H1 (cell line): ENCODE measurements around the gene ZNF33B. TPM values are rescaled to one million over a fixed set of nuclear protein-coding genes. Genes with fewer than 3 reads are reported as not detected.

Experiments
- CTCF ChIA-PET: fragments of 300-600 bp; sonication (Branson Sonifier 250); formaldehyde crosslinking; loops from one replicate; lab custom pipeline; 2021; ENCODE audit not compliant: partially characterized antibody; lab: Charles Lee
- POLR2A ChIA-PET: fragments of 300-600 bp; sonication (Branson Sonifier 250); formaldehyde crosslinking; loops from one replicate; lab custom pipeline; 2021; ENCODE audit warnings: inconsistent platforms; ENCODE audit not compliant: partially characterized antibody; lab: Charles Lee
- DNase-seq, 2 experiments: peaks; one replicate each; pipeline versions ENCODE4 v3.0.0 to v3.0.0-alpha.2; 2010 to 2022; ENCODE audit warnings: low spot score in 2 of 2, low read depth in 1 of 2, mixed read lengths in 1 of 2
- FAIRE-seq: peaks from 2 replicates; lab custom pipeline; 2011; peaks lifted over from hg19 to GRCh38; lab: Jason Lieb, UNC
- H2AFZ ChIP-seq: 2 replicates; pipeline ENCODE4 v1.8.1; 2012; ENCODE audit warnings: low read length, inconsistent platforms
- H2AK5ac ChIP-seq: 2 replicates; pipeline ENCODE4 v1.6.1; 2013; ENCODE audit warnings: low read depth, low read length
- H2BK120ac ChIP-seq: replicated peaks from 2 replicates; pipeline ENCODE3; 2013; ENCODE audit warnings: low read depth, low read length, inconsistent platforms
- H2BK12ac ChIP-seq: 2 replicates; pipeline ENCODE4 v1.6.1; 2013; ENCODE audit warnings: low read depth, low read length
- H2BK15ac ChIP-seq: 2 replicates; pipeline ENCODE4 v1.6.1; 2013; ENCODE audit warnings: low read length
- H2BK20ac ChIP-seq: 2 replicates; pipeline ENCODE4 v1.6.1; 2013; ENCODE audit warnings: low read length
- H2BK5ac ChIP-seq: 2 replicates; pipeline ENCODE4 v1.6.1; 2013; ENCODE audit warnings: low read depth, low read length
- H3K14ac ChIP-seq: 2 replicates; pipeline ENCODE4 v1.6.1; 2013; ENCODE audit warnings: inconsistent platforms; ENCODE audit not compliant: insufficient read length
- H3K18ac ChIP-seq: 2 replicates; pipeline ENCODE4 v1.6.1; 2013; ENCODE audit warnings: low read length; ENCODE audit errors: extremely low read depth
- H3K23ac ChIP-seq: 2 replicates; pipeline ENCODE4 v1.6.1; 2013; ENCODE audit warnings: inconsistent platforms; ENCODE audit not compliant: insufficient read length
- H3K23me2 ChIP-seq: 2 replicates; pipeline ENCODE4 v1.6.1; 2013; ENCODE audit warnings: low read depth, low read length
- H3K27ac ChIP-seq: 2 replicates; pipeline ENCODE4 v1.6.1; 2011; ENCODE audit warnings: low read depth, low read length, inconsistent platforms
- H3K27me3 ChIP-seq, 4 experiments: replicated peaks in 1 of 4; 1 replicate in 1 of 4; 2 replicates in 3 of 4; pipeline versions ENCODE4 v1.6.1 to v1.8.1; 2011 to 2013; ENCODE audit warnings: low read length in 3 of 4, mild to moderate bottlenecking in 3 of 4, inconsistent platforms in 2 of 4, mixed read lengths in 2 of 4, moderate library complexity in 1 of 4; ENCODE audit not compliant: control insufficient read depth in 3 of 4, insufficient read depth in 3 of 4; ENCODE audit errors: extremely low read depth in 1 of 4
- H3K36me3 ChIP-seq, 4 experiments: 2 replicates each; pipeline versions ENCODE4 v1.6.1 to v1.8.1; 2011 to 2013; ENCODE audit warnings: mild to moderate bottlenecking in 4 of 4, low read length in 3 of 4, moderate library complexity in 2 of 4, control low read depth in 1 of 4, inconsistent platforms in 1 of 4; ENCODE audit not compliant: insufficient read depth in 4 of 4, control insufficient read depth in 2 of 4
- H3K4ac ChIP-seq: replicated peaks from 2 replicates; pipeline ENCODE3; 2013; ENCODE audit warnings: low read length, low read depth, mixed read lengths, inconsistent platforms; ENCODE audit not compliant: insufficient read length
- H3K4me1 ChIP-seq, 4 experiments: replicated peaks in 1 of 4; 1 replicate in 1 of 4; 2 replicates in 3 of 4; pipeline versions ENCODE4 v1.6.1 to v1.8.1; 2011 to 2013; ENCODE audit warnings: low read length in 3 of 4, inconsistent platforms in 2 of 4, mixed read lengths in 1 of 4; ENCODE audit not compliant: insufficient read depth in 4 of 4, control insufficient read depth in 3 of 4
- H3K4me2 ChIP-seq, 2 experiments: 2 replicates each; pipeline versions ENCODE4 v1.6.1 to v1.8.1; 2011 to 2013; ENCODE audit warnings: low read depth in 2 of 2, low read length in 2 of 2, control low read depth in 1 of 2, inconsistent platforms in 1 of 2, mild to moderate bottlenecking in 1 of 2; ENCODE audit not compliant: insufficient read depth in 1 of 2
- H3K4me3 ChIP-seq, 4 experiments: fragments of 200-600, 300-600 bp in 1 of 4; sonication (generic), shearing (Covaris generic), sonication (Bioruptor Twin) in 1 of 4; 2 replicates each; pipeline versions ENCODE4 v1.5.1 to v1.8.1; 2011 to 2016; ENCODE audit warnings: low read length in 4 of 4, low read depth in 3 of 4, control low read depth in 2 of 4, inconsistent platforms in 2 of 4, mild to moderate bottlenecking in 2 of 4, mixed read lengths in 1 of 4, moderate library complexity in 1 of 4; ENCODE audit not compliant: insufficient read depth in 2 of 4; ENCODE audit errors: extremely low read depth in 1 of 4
- H3K56ac ChIP-seq: replicated peaks from 2 replicates; pipeline ENCODE3; 2013; ENCODE audit warnings: low read depth, mild to moderate bottlenecking, mixed read lengths, low read length, inconsistent platforms; ENCODE audit not compliant: insufficient read length
- H3K79me1 ChIP-seq: 2 replicates; pipeline ENCODE4 v1.6.1; 2013; ENCODE audit warnings: low read depth, low read length, control low read depth
- H3K79me2 ChIP-seq, 2 experiments: 2 replicates each; pipeline versions ENCODE4 v1.6.1 to v1.8.1; 2012 to 2013; ENCODE audit warnings: low read length in 2 of 2, mild to moderate bottlenecking in 2 of 2, inconsistent platforms in 1 of 2; ENCODE audit not compliant: insufficient read depth in 2 of 2, control insufficient read depth in 1 of 2
- H3K9ac ChIP-seq, 4 experiments: replicated peaks in 1 of 4; 1 replicate in 1 of 4; 2 replicates in 3 of 4; pipeline versions ENCODE4 v1.6.1 to v1.8.1; 2011 to 2013; ENCODE audit warnings: low read depth in 3 of 4, low read length in 3 of 4, control low read depth in 2 of 4, mild to moderate bottlenecking in 2 of 4, moderate library complexity in 2 of 4, inconsistent platforms in 1 of 4; ENCODE audit errors: extremely low read depth in 1 of 4
- H3K9me3 ChIP-seq, 2 experiments: 2 replicates each; pipeline versions ENCODE4 v1.6.1 to v1.8.1; 2012 to 2013; ENCODE audit warnings: mild to moderate bottlenecking in 2 of 2, moderate library complexity in 2 of 2, control low read depth in 1 of 2, inconsistent platforms in 1 of 2, low read depth in 1 of 2, low read length in 1 of 2, mixed read lengths in 1 of 2; ENCODE audit not compliant: insufficient read depth in 2 of 2
- H4K20me1 ChIP-seq, 2 experiments: replicated peaks in 1 of 2; 2 replicates each; pipeline versions ENCODE3 to v1.8.1; 2011 to 2013; ENCODE audit warnings: inconsistent platforms in 2 of 2, low read length in 2 of 2, mild to moderate bottlenecking in 1 of 2; ENCODE audit not compliant: insufficient read depth in 2 of 2, control insufficient read depth in 1 of 2
- H4K5ac ChIP-seq: 2 replicates; pipeline ENCODE4 v1.6.1; 2013; ENCODE audit warnings: low read length, low read depth, mixed read lengths, inconsistent platforms; ENCODE audit not compliant: insufficient read length
- H4K8ac ChIP-seq: 2 replicates; pipeline ENCODE4 v1.8.0; 2013; ENCODE audit warnings: mild to moderate bottlenecking, moderate library complexity, low read length, inconsistent platforms; ENCODE audit not compliant: insufficient read depth; ENCODE audit errors: extremely low read depth
- H4K91ac ChIP-seq: replicated peaks from 2 replicates; pipeline ENCODE3; 2013; ENCODE audit warnings: low read length, mixed read lengths, inconsistent platforms; ENCODE audit not compliant: insufficient read length
- CBX8 ChIP-seq: fragments of 300-800, 300-1000 bp; sonication (generic); IDR thresholded peaks from 2 replicates; pipeline ENCODE4 v1.7.1; 2016; ENCODE audit warnings: low read depth, low read length, borderline replicate concordance
- SP2 ChIP-seq: IDR thresholded peaks from 2 replicates; pipeline ENCODE4 v1.6.1; 2012; ENCODE audit warnings: mild to moderate bottlenecking, low read length, inconsistent platforms
- TBP ChIP-seq: IDR thresholded peaks from 2 replicates; pipeline ENCODE4 v1.6.1; 2011; ENCODE audit warnings: low read depth, low read length, improper control_type of control experiment
- WGBS, 2 experiments: shearing (Covaris generic) in 1 of 2; methylation state at CpG; one replicate each; pipeline versions ENCODE4 v1.1.6 to v1.1.7; 2013 to 2015; ENCODE audit warnings: low lambda C conversion rate in 2 of 2, mixed read lengths in 2 of 2, inconsistent platforms in 1 of 2, low coverage in 1 of 2, missing lambda C conversion rate in 1 of 2; ENCODE audit not compliant: insufficient replicate concordance in 2 of 2, insufficient coverage in 1 of 2, insufficient read length in 1 of 2; ENCODE audit errors: extremely low coverage in 1 of 2, missing lambda C conversion rate in 1 of 2; 5-methylcytosine and 5-hydroxymethylcytosine counted together
- polyA plus RNA-seq, 7 experiments: library from polyadenylated mRNA; depleted of rRNA in 3 of 7; stranded (reverse) in 5 of 7; unstranded in 2 of 7; fragments of >200 nt in 5 of 7; fragments of 200-250 nt in 2 of 7; gene quantifications; 1 replicate in 5 of 7; 2 replicates in 1 of 7; 4 replicates in 1 of 7; pipeline versions ENCODE4 v1.2.1 to v1.2.3, GENCODE V29; 2011 to 2013; ENCODE audit warnings: missing spikeins in 2 of 7, mixed read lengths in 2 of 7
- total RNA-seq: library from RNA; stranded (reverse); fragmentation: NEBNext Ultra II Directional; extraction: Animal tissue kit (Norgen Biotek cat#: 25700); gene quantifications from 2 replicates; pipeline ENCODE4 v1.2.1, GENCODE V29; 2021

The ZNF33B gene
- total and polyA plus RNA-seq, 2 of the 8 experiments (the other 6 are each of a cell fraction or from before 2014, with no cell fraction given): 10.7 to 33.4 TPM

DNA sequence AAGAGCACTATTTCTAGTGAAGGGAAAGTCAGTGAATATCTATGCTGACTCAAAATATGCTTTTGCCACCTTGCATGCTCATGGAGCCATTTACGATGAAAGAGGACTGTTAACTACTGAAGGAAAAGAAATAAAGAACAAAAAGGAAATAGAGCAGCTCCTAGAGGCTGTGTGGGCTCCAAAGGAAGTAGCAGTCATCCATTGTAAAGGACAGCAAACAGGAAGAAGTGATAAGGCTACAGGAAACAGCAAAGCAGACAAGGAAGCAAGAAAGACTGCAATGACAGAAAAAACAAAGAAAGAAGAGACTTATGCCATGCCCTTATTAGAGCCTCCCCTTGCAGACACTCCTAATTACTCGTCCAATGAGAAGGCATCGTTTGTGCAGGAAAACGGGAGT is 12.0 kb upstream of the ZNF33B start:
- H2BK120ac ChIP-seq: no peak overlapping the region
- H2BK12ac ChIP-seq: no peak overlapping the region
- H3K23me2 ChIP-seq: no peaks in the 10 kb centered on the region
- H2BK20ac ChIP-seq: no peak overlapping the region
- H2AK5ac ChIP-seq: no peak overlapping the region
- peaks cover 40 to 70% of the 10 kb centered on the region in 2 experiments for H3K9me3 ChIP-seq
- no peak overlapping the region for H3K4me2 ChIP-seq
- H3K23ac ChIP-seq: no peak overlapping the region
- H3K9ac ChIP-seq: no peak overlapping the region
- no peak overlapping the region for H2BK5ac ChIP-seq
- ChIA-PET POLR2A (interaction anchor here (0.9 kb wide), 1 partner anchor 15 kb away, joined by 3 read pairs; no protein-coding TSS in a partner anchor), CTCF (no interaction called here)
- H3K79me1 ChIP-seq: no peaks in the 10 kb centered on the region
- no peak overlapping the region for H4K91ac ChIP-seq
- H3K79me2 ChIP-seq: no peaks in the 10 kb centered on the region; a peak in 1 of 4 replicates
- no peak overlapping the region for H3K14ac ChIP-seq
- H3K4me1 ChIP-seq: no peaks in the 10 kb centered on the region
- no peak overlapping the region for H2BK15ac ChIP-seq
- no peak overlapping the region for H3K4me3 ChIP-seq
- H3K36me3 ChIP-seq: no peaks in the 10 kb centered on the region
- H3K4ac ChIP-seq: no peak overlapping the region
- H3K27ac ChIP-seq: no peak overlapping the region
- WGBS, 2 experiments: 88% methylated on average over 4 of the region's 4 CpGs; no CpG with 5 or more reads in 1 of the 2 experiments
- H2AFZ ChIP-seq: no peak overlapping the region
- DNase-seq (no peak), FAIRE-seq (no peak)
- no peaks in the 10 kb centered on the region for H3K27me3 ChIP-seq
- no peak overlapping the region for H3K18ac ChIP-seq
- H4K8ac ChIP-seq: no peak overlapping the region
- no peak overlapping the region for H4K5ac ChIP-seq
- H4K20me1 ChIP-seq: no peaks in the 10 kb centered on the region
- no peak overlapping the region for H3K56ac ChIP-seq
- TF ChIP-seq TBP: no peak
- no peak for TF ChIP-seq CBX8
- no peak for TF ChIP-seq SP2
